ENCODE data around the gene PROM1.

PROM1 gene

DNA sequence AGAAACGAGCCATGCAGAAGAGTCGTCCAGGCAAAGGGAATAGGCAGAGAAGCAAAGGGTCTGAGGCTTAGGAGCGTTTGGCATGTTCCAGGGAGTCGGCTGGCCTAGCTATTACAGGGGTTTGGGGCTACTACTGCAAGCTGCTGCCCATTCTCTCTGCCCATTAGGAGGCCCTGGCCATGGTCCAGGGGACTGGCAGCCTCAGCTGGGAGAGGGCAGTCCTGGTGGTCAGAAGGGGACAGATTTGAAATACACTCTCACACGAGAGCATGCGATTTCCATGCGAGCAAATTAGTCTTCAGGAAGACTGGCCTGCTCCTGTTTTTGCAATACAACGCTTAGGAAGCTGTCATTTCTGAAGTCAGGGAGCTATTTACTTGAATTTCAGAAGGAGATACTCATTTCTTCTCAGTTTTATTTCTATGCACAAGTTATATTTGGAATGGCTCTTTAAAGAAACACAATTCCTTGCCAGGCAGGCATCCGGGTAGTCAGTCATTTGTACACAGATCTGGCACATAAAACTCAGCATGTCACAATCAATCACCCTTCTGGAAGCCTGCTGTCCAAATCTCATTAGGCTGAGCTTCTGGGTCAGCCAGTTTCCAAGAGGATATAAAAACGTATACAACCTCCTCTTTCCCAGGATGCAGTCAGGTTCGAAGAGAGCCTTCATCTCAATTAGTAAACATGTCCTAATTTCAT, 27.0 kb downstream of the PROM1 start:
- no peak for DNase-seq (ENCODE audit: low read depth)

DNA sequence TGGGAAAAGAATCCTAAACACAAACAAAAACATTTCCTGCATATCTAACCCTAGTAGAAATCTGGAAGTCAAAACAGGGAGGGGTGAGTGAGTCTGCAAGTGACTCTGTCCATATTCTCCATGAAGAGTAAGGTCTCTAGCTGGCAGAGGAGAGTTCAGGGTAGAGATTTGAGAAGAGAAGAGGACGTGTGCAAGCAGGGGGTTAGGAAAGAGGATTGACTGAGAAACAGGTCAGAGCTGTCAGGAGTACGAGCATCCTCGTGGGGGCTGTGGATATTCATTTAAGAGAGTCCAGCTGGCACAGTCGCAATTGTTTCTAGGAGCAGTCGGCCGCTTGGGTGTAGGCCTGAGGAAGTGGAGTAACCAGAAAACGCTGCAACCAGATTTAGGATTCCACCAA, 27.9 kb downstream of the PROM1 start:
- no peak for DNase-seq (ENCODE audit: low read depth)

- no peak for DNase-seq (ENCODE audit: low read depth)
Observed at GRCh38 chr4:16055471-16055870, 28.4 kb downstream of the PROM1 start.

DNA sequence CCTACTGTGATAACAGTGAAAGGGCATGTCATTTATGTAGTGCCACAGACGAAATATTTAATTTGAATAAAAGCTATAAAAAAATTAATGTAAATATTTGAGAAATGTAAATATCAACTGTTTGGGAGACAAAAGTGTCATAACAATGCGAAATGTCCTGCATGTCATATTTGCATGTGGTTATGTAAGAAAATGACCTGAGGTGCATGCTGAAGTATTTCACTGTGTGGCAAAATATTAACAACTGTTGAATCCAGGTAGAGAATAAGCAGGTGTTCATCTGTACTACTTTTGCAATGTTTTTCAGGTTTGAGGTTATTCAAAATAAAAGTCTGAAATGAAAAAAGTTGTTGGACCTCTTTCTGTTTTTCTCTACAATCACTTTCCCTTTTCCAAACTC, 30.9 kb downstream of the PROM1 start:
- DNase-seq (ENCODE audit: low read depth): no peak

DNA sequence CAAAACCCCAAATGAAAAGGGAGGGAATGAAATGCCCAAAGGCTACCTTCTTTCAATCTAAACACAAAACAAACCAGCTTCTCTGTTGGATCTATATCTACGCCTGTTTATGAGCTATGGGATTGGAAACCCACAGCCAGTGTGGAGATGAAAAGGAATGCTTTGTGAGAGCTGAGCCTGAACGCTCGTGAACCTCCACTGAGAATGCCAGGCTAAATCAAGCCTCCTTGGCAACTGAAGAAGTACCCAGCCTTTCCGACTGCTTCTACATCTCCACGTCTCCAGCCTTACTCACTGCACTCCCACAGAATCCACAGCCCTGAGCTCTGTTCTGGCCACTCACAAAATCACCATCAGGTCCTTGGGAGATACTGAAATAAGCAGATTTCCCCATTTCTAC, 31.8 kb downstream of the PROM1 start:
- no peak for DNase-seq (ENCODE audit: low read depth)

- DNase-seq (ENCODE audit: low read depth): no peak
Observed at GRCh38 chr4:16051132-16051531, 32.7 kb downstream of the PROM1 start.

DNA sequence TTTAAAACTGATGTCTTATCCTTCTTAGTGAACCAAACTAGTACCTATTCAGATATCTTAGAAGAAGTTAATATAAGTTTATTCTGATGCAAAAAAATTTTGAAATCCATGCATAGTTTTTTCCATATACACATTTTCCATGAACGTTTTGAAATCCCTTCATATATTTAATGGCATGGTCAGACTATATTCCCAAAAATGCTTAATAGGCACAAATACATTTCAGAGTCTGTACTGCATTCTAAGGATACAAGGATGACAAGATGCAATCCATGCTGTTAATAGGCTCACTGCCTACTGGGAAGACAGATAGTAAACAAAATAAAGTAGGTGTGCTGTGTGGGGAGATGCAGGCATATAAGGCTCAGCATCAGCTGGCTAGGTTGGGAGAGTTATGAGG, 33.2 kb downstream of the PROM1 start:
- no peak for DNase-seq (ENCODE audit: low read depth)

DNA sequence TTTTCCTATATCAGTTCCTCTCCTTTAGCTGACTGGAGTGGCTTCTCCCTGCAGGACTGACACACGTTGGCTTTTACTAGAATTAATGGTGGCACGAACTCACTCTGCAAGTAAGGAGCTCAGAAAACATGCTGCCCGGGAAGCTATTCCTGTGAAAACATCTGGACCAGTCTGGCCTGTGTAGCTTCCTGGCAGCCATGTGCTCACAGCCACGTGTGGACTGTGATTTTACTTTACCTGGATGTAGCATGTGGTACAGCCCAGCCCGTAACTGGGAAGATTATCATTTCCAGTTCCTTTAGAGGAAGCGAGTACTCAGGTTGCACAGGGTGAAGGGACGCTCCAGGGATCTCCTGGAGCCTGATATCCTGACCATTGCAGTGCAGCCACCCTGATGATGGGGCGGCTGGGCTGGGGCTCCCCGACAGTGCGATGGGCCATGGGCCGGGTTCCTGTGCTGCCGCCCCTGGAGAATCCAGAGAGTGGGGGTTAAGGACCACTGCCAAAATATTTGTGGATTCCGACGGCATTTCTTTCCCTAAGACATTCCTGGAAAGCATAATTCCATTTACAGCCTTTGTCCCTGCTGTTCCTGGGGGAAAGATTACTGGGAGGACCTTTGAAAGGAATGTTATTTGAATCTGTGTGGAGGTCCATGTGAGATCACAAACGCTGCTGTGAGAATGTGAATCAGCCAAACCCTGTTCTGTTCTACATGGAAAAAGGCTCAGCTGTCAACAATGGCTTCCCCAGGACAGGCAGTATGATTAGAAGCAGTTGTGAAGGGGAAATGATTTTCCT, 35.0 kb downstream of the PROM1 start:
- DNase-seq (ENCODE audit: low read depth): no peak

DNA sequence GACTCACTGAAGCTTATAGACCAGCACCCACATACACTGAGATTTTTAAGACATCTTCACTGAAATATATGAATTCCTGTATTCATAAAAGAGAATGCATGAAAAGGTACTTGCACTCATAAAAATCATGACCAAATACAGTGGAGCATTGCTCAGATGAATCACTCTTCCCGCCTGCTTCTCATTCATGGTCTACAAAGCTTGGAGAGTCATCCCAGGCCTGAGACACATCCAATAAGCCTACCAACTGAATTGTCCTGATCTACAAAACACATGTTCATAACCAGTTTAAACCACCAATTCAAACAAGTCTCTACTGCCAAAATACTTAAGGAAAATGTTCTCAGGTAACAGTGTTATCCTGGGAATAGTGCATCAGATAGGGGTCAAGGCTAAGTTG, 38.1 kb downstream of the PROM1 start:
- no peak for DNase-seq (ENCODE audit: low read depth)

- no peak for DNase-seq (ENCODE audit: low read depth)
Observed at GRCh38 chr4:16043642-16044498, 40.0 kb downstream of the PROM1 start.

DNA sequence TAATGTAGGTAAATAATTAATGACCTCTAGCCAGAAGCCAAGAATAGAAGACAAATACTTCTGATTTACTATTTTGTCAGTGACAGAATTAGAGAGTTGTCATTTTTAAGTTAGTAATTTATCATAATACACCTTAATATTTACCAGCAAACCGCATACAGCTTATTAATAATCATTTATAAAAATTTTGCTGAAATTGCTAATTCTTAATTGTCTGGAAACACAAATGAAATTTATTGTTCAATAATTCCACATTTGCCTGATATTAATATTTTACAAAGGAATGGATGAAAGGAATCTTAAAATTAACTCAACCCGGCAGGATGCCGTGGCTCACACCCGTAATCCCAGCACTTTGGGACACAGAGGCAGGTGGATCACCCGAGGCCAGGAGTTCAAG, 44.7 kb downstream of the PROM1 start:
- no peak for DNase-seq (ENCODE audit: low read depth)

DNA sequence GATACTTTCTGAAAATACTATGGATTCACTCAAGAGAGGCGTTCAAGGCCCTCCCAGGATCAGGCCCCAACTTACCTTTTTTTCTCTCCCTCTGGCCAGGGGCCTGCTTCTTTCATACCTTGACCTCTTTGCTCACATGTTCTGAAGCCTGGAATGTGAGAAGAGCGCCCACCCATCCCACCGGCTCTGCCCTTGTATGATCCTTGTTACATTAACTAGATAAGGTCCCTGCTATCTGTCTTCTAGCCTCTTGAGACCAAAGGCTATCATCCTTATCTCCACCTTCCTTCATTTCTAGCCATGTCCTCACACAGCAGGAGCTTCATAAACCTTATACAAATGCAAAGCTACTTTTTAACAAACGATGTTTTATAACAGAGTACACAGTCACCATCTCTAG, 45.9 kb downstream of the PROM1 start:
- no peak for DNase-seq (ENCODE audit: low read depth)

- DNase-seq (ENCODE audit: low read depth): no peak
Observed at GRCh38 chr4:16035843-16036242, 48.0 kb downstream of the PROM1 start.

DNA sequence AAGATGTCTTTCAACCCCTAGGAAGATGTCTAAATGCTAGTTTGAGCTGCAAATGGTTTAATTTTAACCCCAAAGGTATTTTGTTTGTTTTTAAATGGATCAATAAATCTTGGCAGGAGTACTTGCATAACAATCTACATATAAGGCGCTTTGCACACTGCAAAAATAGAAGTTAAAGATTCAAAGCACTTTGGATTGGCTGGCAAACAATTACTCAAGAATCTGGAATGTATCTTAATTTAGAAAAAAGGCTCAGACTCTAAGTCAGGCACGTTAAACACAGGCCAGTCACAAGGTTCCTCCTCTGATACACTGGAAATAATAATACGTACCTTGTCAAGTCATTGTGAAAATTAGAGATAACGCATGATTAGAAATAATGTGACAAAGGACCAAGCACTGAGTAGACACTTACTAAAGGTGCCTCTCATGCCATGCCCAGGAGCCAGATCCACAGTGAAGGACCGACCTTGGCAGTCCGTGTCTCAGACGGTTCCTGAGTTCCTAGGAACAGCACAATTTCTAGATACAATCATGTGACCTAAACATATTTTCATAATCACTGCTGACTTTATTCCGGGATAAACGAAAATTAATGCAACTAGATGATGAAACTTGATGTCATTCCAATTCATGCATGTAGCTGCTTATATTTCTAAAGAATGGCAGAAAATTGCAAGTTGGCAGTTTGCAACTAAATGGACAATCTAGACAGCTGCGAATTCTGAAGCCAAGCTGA, 49.6 kb downstream of the PROM1 start:
- peak; percentile 90 for DNase-seq (ENCODE audit: low read depth)

- no peak for DNase-seq (ENCODE audit: low read depth)
Observed at GRCh38 chr4:16032396-16032770, 51.4 kb downstream of the PROM1 start.

- DNase-seq (ENCODE audit: low read depth): no peak
Observed at GRCh38 chr4:16031546-16032395, 52.1 kb downstream of the PROM1 start.

GRCh38 chr4:16029886-16030285, 53.9 kb downstream of the PROM1 start:
- peak; percentile 64 for DNase-seq (ENCODE audit: low read depth)

DNA sequence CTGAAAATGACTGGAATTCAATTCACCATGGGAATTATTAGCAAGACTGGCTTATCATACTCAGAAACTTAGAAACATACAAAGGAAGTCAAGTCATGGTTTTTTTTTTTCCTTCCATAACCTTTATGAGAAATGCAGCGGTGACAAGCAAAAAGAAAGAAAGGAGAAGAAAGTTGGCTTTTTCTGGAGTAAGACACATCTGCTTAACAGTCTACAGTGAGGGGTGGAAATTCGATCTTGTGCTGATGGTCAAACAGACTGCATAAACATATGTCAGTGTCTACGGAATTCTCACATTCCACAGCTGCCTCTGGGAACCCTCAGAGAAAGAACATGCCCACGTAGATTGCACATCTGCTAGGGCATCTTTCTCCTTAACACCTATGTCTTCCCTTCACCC, 54.6 kb downstream of the PROM1 start:
- peak; percentile 89 for DNase-seq (ENCODE audit: low read depth)

DNA sequence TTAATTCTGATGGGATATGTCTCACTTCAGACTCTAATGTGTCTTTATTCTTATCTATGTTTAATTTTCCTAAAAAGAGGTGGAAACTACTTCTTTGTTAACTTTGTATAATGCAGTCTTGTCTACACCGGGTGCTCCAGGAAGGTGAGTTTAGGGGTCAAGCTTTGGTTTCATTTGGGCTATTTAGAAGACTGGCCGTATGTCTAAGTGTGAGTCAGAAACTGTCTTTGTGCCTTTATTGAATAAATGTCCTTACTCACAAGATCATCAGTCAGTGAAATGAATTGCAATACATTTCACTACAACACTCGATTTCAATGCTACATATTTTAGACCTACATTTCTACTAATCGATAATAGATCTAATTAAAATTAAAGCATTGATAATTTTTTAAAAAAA, 56.2 kb downstream of the PROM1 start:
- DNase-seq (ENCODE audit: low read depth): peak; percentile 38

DNA sequence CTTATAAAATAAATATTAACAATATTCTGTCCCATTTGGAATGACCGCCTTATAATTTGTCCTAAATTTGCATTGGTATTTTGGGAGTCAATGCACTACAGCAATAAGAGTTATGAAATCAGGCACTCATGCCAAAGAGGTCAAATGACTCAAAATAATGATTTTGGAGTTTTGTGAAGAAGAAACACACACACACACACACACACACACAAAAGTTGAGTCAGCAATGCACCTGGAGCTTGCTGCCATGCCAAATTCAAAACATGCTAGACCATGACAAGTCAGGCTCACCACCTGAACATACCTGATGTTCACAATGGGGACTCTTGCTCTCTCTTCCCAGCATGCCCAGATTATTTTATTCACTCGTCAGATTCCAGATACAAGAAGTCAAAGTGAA, 56.7 kb downstream of the PROM1 start:
- DNase-seq (ENCODE audit: low read depth): peak; percentile 18

GRCh38 chr4:16026160-16026761, 57.6 kb downstream of the PROM1 start:
- DNase-seq (ENCODE audit: low read depth): peak; percentile 60

All from iris pigment epithelial cell (primary cell).